Neural progenitor cell (in vitro differentiated cells): ENCODE data around the gene CBFB. TPM values are rescaled to one million over a fixed set of nuclear protein-coding genes. Genes with fewer than 3 reads are reported as not detected.

Experiments
- DNase-seq: peaks from one replicate; pipeline ENCODE4 v3.0.0-alpha.2; 2016; ENCODE audit warnings: low spot score
- H2AFZ ChIP-seq: fragments of 200-600 bp; sonication (generic); replicated peaks from 2 replicates; pipeline ENCODE4 v1.6.1; 2016; ENCODE audit warnings: antibody characterized with exemption
- H3F3A ChIP-seq: fragments of 200-600 bp; sonication (generic); 2 replicates; pipeline ENCODE4 v1.6.1; 2016; ENCODE audit warnings: antibody characterized with exemption, low read depth
- H3K27ac ChIP-seq: fragments of 200-600 bp; sonication (generic); 2 replicates; pipeline ENCODE4 v1.5.1; 2016; ENCODE audit warnings: mild to moderate bottlenecking
- H3K27me3 ChIP-seq: fragments of 200-600 bp; sonication (generic); 2 replicates; pipeline ENCODE4 v1.6.1; 2016; ENCODE audit warnings: mild to moderate bottlenecking, moderate library complexity
- H3K36me3 ChIP-seq: fragments of 200-600 bp; sonication (generic); 2 replicates; pipeline ENCODE4 v1.5.1; 2016
- H3K4me1 ChIP-seq: fragments of 200-600 bp; sonication (generic); 2 replicates; pipeline ENCODE4 v1.6.1; 2016; ENCODE audit warnings: mixed run types
- H3K4me2 ChIP-seq: fragments of 200-600 bp; sonication (generic); 2 replicates; pipeline ENCODE4 v1.6.1; 2016
- H3K4me3 ChIP-seq: fragments of 200-600 bp; sonication (generic); 2 replicates; pipeline ENCODE4 v1.5.1; 2016
- H3K79me2 ChIP-seq: fragments of 200-600 bp; sonication (generic); 2 replicates; pipeline ENCODE4 v1.6.1; 2016; ENCODE audit warnings: low read depth
- H3K9ac ChIP-seq: fragments of 200-600 bp; sonication (generic); 2 replicates; pipeline ENCODE4 v1.6.1; 2016
- H3K9me3 ChIP-seq: fragments of 200-600 bp; sonication (generic); 2 replicates; pipeline ENCODE4 v1.5.1; 2016; ENCODE audit warnings: low read depth
- H4K20me1 ChIP-seq: fragments of 200-600 bp; sonication (generic); 2 replicates; pipeline ENCODE4 v1.6.1; 2016; ENCODE audit warnings: low read depth
- H3K27ac Mint-ChIP-seq: 3 replicates; pipeline ENCODE4 v1.8.0; 2021; ENCODE audit warnings: mixed read lengths
- H3K27me3 Mint-ChIP-seq: 2 replicates; pipeline ENCODE4 v1.8.0; 2022; ENCODE audit warnings: low read depth, mild to moderate bottlenecking, inconsistent platforms, moderate library complexity, mixed read lengths; ENCODE audit not compliant: insufficient read depth
- H3K36me3 Mint-ChIP-seq: 3 replicates; pipeline ENCODE4 v1.8.0; 2021; ENCODE audit warnings: mixed read lengths
- H3K4me1 Mint-ChIP-seq: 3 replicates; pipeline ENCODE4 v1.8.0; 2021; ENCODE audit warnings: mixed read lengths
- H3K4me3 Mint-ChIP-seq: 3 replicates; pipeline ENCODE4 v1.8.0; 2021; ENCODE audit warnings: mild to moderate bottlenecking, moderate library complexity, mixed read lengths
- H3K9me3 Mint-ChIP-seq: 3 replicates; pipeline ENCODE4 v1.8.0; 2020; ENCODE audit warnings: mixed read lengths
- EZH2 ChIP-seq: fragments of 200-600 bp; sonication (generic); IDR thresholded peaks from 2 replicates; pipeline ENCODE4 v1.6.1; 2017; ENCODE audit warnings: antibody characterized with exemption, mild to moderate bottlenecking, moderate library complexity
- EZH2phosphoT487 ChIP-seq: fragments of 200-600 bp; sonication (generic); IDR thresholded peaks from 2 replicates; pipeline ENCODE4 v1.6.1; 2017; ENCODE audit warnings: antibody characterized with exemption
- total RNA-seq: library from RNA; depleted of rRNA; stranded (reverse); fragments of >200 nt; gene quantifications from 2 replicates; pipeline ENCODE4 v1.2.3, GENCODE V29; 2015; ENCODE audit warnings: low replicate concordance
- TF ChIP-seq, protein P1 (sequence below): fragments of 200-600 bp; sonication (generic); IDR thresholded peaks from 2 replicates; pipeline ENCODE4 v1.5.1; 2017; ENCODE audit warnings: antibody characterized with exemption, mild to moderate bottlenecking

CBFB gene
- total RNA-seq, 1 donor from 2014 or later = 95.5 TPM

DNA sequence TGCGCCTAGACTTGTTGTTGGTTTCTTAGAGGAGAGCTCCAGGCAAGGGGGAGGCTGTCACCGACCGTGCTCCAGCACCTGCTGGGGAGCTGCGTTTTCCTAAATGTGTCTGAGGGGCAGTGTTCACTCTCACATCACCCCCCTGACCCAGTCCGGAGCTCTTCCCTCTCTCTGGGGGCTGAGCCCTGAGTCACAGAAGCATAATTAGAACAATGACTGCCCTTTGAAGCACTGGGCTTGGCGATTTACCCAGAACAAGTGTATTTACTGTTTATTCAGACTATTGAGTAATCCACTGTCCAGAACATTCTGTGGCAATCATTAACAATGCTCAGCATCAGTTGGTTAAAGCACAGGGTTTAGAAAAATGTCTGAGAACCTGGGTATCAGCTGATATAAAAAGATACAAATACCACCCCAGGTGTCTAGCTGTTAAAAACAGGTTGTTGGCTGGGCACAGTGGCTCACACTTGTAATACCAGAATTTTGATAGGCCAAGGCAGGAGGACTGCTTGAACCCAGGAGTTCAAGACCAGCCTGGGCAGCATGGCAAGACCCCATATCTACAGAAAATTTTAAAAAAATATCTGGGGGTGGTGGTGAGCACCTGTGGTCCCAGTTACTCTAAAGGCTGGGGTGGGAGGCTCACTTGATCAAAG lies 32.5 kb upstream of the CBFB start:
- H3K27me3 Mint-ChIP-seq = peaks cover 29% of the 10 kb centered on the region
- Histone ChIP-seq H3K36me3 (no peaks in the 10 kb centered on the region), H3K27me3 (peaks cover 50% of the 10 kb centered on the region), H3K4me2 (no peak overlapping the region), H2AFZ (no peak overlapping the region), H3K4me1 (peaks cover 3% of the 10 kb centered on the region), H3K27ac (no peak overlapping the region), H3K9me3 (no peaks in the 10 kb centered on the region), H3F3A (peaks cover 10% of the 10 kb centered on the region), H3K4me3 (no peak overlapping the region), H4K20me1 (no peaks in the 10 kb centered on the region), H3K79me2 (no peaks in the 10 kb centered on the region), H3K9ac (no peak overlapping the region)
- H3K4me3 Mint-ChIP-seq = no peak overlapping the region
- DNase-seq = no peak
- H3K27ac Mint-ChIP-seq = no peak overlapping the region
- no peak for TF ChIP-seq EZH2phosphoT487
- TF ChIP-seq, protein P1, sequence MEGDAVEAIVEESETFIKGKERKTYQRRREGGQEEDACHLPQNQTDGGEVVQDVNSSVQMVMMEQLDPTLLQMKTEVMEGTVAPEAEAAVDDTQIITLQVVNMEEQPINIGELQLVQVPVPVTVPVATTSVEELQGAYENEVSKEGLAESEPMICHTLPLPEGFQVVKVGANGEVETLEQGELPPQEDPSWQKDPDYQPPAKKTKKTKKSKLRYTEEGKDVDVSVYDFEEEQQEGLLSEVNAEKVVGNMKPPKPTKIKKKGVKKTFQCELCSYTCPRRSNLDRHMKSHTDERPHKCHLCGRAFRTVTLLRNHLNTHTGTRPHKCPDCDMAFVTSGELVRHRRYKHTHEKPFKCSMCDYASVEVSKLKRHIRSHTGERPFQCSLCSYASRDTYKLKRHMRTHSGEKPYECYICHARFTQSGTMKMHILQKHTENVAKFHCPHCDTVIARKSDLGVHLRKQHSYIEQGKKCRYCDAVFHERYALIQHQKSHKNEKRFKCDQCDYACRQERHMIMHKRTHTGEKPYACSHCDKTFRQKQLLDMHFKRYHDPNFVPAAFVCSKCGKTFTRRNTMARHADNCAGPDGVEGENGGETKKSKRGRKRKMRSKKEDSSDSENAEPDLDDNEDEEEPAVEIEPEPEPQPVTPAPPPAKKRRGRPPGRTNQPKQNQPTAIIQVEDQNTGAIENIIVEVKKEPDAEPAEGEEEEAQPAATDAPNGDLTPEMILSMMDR = no peak
- TF ChIP-seq EZH2 = no peak
- no peaks in the 10 kb centered on the region for H3K36me3 Mint-ChIP-seq
- H3K4me1 Mint-ChIP-seq = peaks cover 3% of the 10 kb centered on the region
- H3K9me3 Mint-ChIP-seq = no peaks in the 10 kb centered on the region

DNA sequence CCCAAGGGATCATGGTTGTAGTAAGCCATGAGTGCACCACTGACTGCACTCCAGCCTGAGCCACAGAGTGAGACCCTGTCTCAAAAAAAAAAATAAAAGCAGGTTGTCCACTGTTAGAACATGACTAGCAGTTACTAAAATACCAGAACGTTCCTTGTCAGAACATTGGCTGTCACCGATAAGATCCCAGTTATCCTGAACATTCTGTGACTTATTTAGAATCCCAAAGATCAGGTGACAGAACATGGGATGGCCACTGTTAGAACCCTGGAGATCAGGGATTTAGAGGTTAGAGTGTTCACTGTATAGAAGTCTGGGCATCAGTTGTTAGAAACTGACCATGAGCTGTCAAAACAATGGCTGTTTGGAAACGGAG lies 32.0 kb upstream of the CBFB start:
- peaks cover 10% of the 10 kb centered on the region for H3F3A ChIP-seq
- H3K4me2 ChIP-seq = no peak overlapping the region
- peaks cover 55% of the 10 kb centered on the region for H3K27me3 ChIP-seq
- no peak overlapping the region for H3K4me3 ChIP-seq
- H3K9me3 Mint-ChIP-seq = no peaks in the 10 kb centered on the region
- H2AFZ ChIP-seq = no peak overlapping the region
- no peaks in the 10 kb centered on the region for H3K79me2 ChIP-seq
- H3K9me3 ChIP-seq = no peaks in the 10 kb centered on the region
- peaks cover 3% of the 10 kb centered on the region for H3K4me1 ChIP-seq
- no peaks in the 10 kb centered on the region for H3K36me3 ChIP-seq
- H3K4me3 Mint-ChIP-seq = no peak overlapping the region
- TF ChIP-seq, protein P1 = no peak
- TF ChIP-seq EZH2phosphoT487 (no peak), EZH2 (no peak)
- peaks cover 3% of the 10 kb centered on the region for H3K4me1 Mint-ChIP-seq
- H3K27me3 Mint-ChIP-seq = peaks cover 34% of the 10 kb centered on the region
- no peak overlapping the region for H3K27ac Mint-ChIP-seq
- no peaks in the 10 kb centered on the region for H3K36me3 Mint-ChIP-seq
- no peak overlapping the region for H3K27ac ChIP-seq
- DNase-seq = no peak
- H3K9ac ChIP-seq = no peak overlapping the region
- no peaks in the 10 kb centered on the region for H4K20me1 ChIP-seq

DNA sequence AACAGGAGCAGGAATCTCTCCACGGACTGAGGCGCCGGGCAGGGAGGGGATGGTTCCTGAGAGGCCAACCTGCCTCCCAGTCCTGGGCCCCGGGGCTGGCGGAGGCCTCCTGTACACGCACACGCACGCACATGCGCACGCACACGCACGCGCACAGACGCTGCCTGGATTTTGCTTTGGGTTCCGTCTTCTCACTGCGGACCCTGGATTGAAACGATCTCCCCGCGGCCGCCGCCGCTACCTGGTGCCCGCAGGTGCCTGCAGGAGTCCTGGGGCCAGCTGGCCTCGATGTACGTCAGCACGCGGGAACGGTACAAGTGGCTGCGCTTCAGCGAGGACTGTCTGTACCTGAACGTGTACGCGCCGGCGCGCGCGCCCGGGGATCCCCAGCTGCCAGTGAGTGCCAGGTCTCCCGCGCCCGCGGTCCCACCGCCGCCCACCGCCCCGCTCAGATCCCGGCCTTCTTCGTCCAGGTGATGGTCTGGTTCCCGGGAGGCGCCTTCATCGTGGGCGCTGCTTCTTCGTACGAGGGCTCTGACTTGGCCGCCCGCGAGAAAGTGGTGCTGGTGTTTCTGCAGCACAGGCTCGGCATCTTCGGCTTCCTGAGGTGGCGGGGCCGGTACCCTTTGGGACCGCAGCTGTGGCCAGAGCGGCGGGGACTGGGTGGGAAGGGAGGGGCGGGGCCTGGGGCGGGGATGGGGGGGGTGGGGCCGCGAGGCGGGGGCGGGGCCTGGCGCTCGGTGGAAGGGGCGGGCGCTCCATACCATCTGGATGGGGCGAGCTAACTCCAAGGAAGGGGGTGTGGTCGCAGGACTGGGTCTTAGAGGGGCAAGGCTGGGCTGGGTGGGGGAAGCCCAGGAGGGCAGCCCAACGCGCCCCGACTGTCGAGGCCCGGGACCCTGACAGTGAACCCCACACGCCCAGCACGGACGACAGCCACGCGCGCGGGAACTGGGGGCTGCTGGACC lies 28.3 kb upstream of the CBFB start:
- no peak overlapping the region for H3K9ac ChIP-seq
- Mint-ChIP-seq H3K9me3 (no peaks in the 10 kb centered on the region), H3K27me3 (peaks cover 38% of the 10 kb centered on the region), H3K4me1 (peaks cover 3% of the 10 kb centered on the region), H3K27ac (no peak overlapping the region), H3K4me3 (peak overlapping the region; percentile 79), H3K36me3 (no peaks in the 10 kb centered on the region)
- H3K4me3 ChIP-seq = peak overlapping the region; percentile 70
- no peaks in the 10 kb centered on the region for H4K20me1 ChIP-seq
- no peak overlapping the region for H3K27ac ChIP-seq
- peaks cover 3% of the 10 kb centered on the region for H3K4me1 ChIP-seq
- TF ChIP-seq EZH2phosphoT487 (no peak), EZH2 (no peak)
- TF ChIP-seq, protein P1 = no peak
- H3K9me3 ChIP-seq = no peaks in the 10 kb centered on the region
- no peaks in the 10 kb centered on the region for H3K36me3 ChIP-seq
- H3F3A ChIP-seq = peaks cover 10% of the 10 kb centered on the region
- peak; percentile 80 for DNase-seq
- peak overlapping the region; percentile 98 for H3K4me2 ChIP-seq
- H3K79me2 ChIP-seq = no peaks in the 10 kb centered on the region
- H2AFZ ChIP-seq = peak overlapping the region; percentile 99
- peaks cover 76% of the 10 kb centered on the region for H3K27me3 ChIP-seq
